IPS-18a (cell line): ENCODE results near the gene PRKCB.

ENCODE experiments used
- H3K27ac ChIP-seq: one replicate; pipeline ENCODE4 v1.5.1; 2013; ENCODE audit warnings: low read length
- H3K27me3 ChIP-seq: one replicate; pipeline ENCODE4 v1.6.1; 2013; ENCODE audit warnings: mild to moderate bottlenecking, low read length; ENCODE audit not compliant: control insufficient read depth, insufficient read depth
- H3K36me3 ChIP-seq: one replicate; pipeline ENCODE4 v1.6.1; 2013; ENCODE audit warnings: low read depth, low read length; ENCODE audit not compliant: control insufficient read depth
- H3K4me1 ChIP-seq: one replicate; pipeline ENCODE4 v1.6.1; 2013; ENCODE audit warnings: low read depth, low read length; ENCODE audit not compliant: control insufficient read depth
- H3K4me3 ChIP-seq: one replicate; pipeline ENCODE4 v1.5.1; 2013; ENCODE audit warnings: low read length
- H3K9ac ChIP-seq: one replicate; pipeline ENCODE4 v1.6.1; 2013; ENCODE audit warnings: mild to moderate bottlenecking, low read length, moderate library complexity
- H3K9me3 ChIP-seq: one replicate; pipeline ENCODE4 v1.6.1; 2013; ENCODE audit warnings: low read depth, low read length; ENCODE audit not compliant: control insufficient read depth

The PRKCB gene

GRCh38 chr16:23823475-23824384 lies 12.1 kb upstream of the PRKCB start:
- no peaks in the 10 kb centered on the region for H3K9me3 ChIP-seq
- no peaks in the 10 kb centered on the region for H3K36me3 ChIP-seq
- no peak overlapping the region for H3K4me3 ChIP-seq
- no peak overlapping the region for H3K27ac ChIP-seq
- H3K27me3 ChIP-seq = no peaks in the 10 kb centered on the region
- no peak overlapping the region for H3K9ac ChIP-seq
- no peaks in the 10 kb centered on the region for H3K4me1 ChIP-seq

GRCh38 chr16:23824909-23825308 lies 10.9 kb upstream of the PRKCB start:
- Histone ChIP-seq H3K36me3 (no peaks in the 10 kb centered on the region), H3K27ac (no peak overlapping the region), H3K9ac (no peak overlapping the region), H3K9me3 (no peaks in the 10 kb centered on the region), H3K4me1 (no peaks in the 10 kb centered on the region), H3K4me3 (no peak overlapping the region), H3K27me3 (no peaks in the 10 kb centered on the region)

GRCh38 chr16:23826528-23827045 lies 9.2 kb upstream of the PRKCB start:
- Histone ChIP-seq H3K27me3 (no peaks in the 10 kb centered on the region), H3K9me3 (no peaks in the 10 kb centered on the region), H3K27ac (no peak overlapping the region), H3K36me3 (no peaks in the 10 kb centered on the region), H3K4me1 (no peaks in the 10 kb centered on the region), H3K4me3 (no peak overlapping the region), H3K9ac (no peak overlapping the region)

- H3K36me3 ChIP-seq = no peaks in the 10 kb centered on the region
- no peaks in the 10 kb centered on the region for H3K9me3 ChIP-seq
- no peak overlapping the region for H3K4me3 ChIP-seq
- no peaks in the 10 kb centered on the region for H3K4me1 ChIP-seq
- H3K27ac ChIP-seq = no peak overlapping the region
- H3K9ac ChIP-seq = no peak overlapping the region
- no peaks in the 10 kb centered on the region for H3K27me3 ChIP-seq
These were observed 8.7 kb upstream of the PRKCB start for GRCh38 chr16:23827057-23827456.

- Histone ChIP-seq H3K4me1 (no peaks in the 10 kb centered on the region), H3K27me3 (peaks cover 9% of the 10 kb centered on the region), H3K4me3 (no peak overlapping the region), H3K9me3 (no peaks in the 10 kb centered on the region), H3K36me3 (no peaks in the 10 kb centered on the region), H3K27ac (no peak overlapping the region), H3K9ac (no peak overlapping the region)
These were observed 6.3 kb upstream of the PRKCB start for GRCh38 chr16:23829454-23829853.

- H3K36me3 ChIP-seq = no peaks in the 10 kb centered on the region
- no peak overlapping the region for H3K9ac ChIP-seq
- H3K9me3 ChIP-seq = no peaks in the 10 kb centered on the region
- H3K4me1 ChIP-seq = peaks cover 3% of the 10 kb centered on the region
- H3K27ac ChIP-seq = no peak overlapping the region
- no peak overlapping the region for H3K4me3 ChIP-seq
- peaks cover 17% of the 10 kb centered on the region for H3K27me3 ChIP-seq
These were observed 5.5 kb upstream of the PRKCB start for GRCh38 chr16:23830276-23830675.

GRCh38 chr16:23832882-23833281 lies 2.9 kb upstream of the PRKCB start:
- H3K36me3 ChIP-seq = no peaks in the 10 kb centered on the region
- H3K27ac ChIP-seq = no peak overlapping the region
- no peak overlapping the region for H3K4me3 ChIP-seq
- H3K4me1 ChIP-seq = peaks cover 6% of the 10 kb centered on the region
- no peak overlapping the region for H3K9ac ChIP-seq
- H3K27me3 ChIP-seq = peaks cover 36% of the 10 kb centered on the region
- H3K9me3 ChIP-seq = no peaks in the 10 kb centered on the region

GRCh38 chr16:23833504-23833903 lies 2.3 kb upstream of the PRKCB start:
- no peak overlapping the region for H3K27ac ChIP-seq
- no peaks in the 10 kb centered on the region for H3K36me3 ChIP-seq
- H3K4me1 ChIP-seq = peaks cover 9% of the 10 kb centered on the region

GRCh38 chr16:23833960-23834685 lies 1.7 kb upstream of the PRKCB start:
- Histone ChIP-seq H3K36me3 (no peaks in the 10 kb centered on the region), H3K4me1 (peaks cover 9% of the 10 kb centered on the region), H3K27me3 (peaks cover 43% of the 10 kb centered on the region), H3K9ac (no peak overlapping the region), H3K4me3 (no peak overlapping the region), H3K9me3 (no peaks in the 10 kb centered on the region), H3K27ac (no peak overlapping the region)

More at GRCh38 chr16:23833504-23833903, 2.3 kb upstream of the PRKCB start:
- Histone ChIP-seq H3K4me3 (no peak overlapping the region), H3K27me3 (peaks cover 43% of the 10 kb centered on the region), H3K9ac (no peak overlapping the region), H3K9me3 (no peaks in the 10 kb centered on the region)

GRCh38 chr16:23836078-23836403 lies 258 bp downstream of the PRKCB start:
- H3K9ac ChIP-seq = no peak overlapping the region
- peaks cover 16% of the 10 kb centered on the region for H3K4me1 ChIP-seq
- peak overlapping the region; percentile 56 for H3K4me3 ChIP-seq
- H3K27ac ChIP-seq = no peak overlapping the region
- peaks cover 43% of the 10 kb centered on the region for H3K27me3 ChIP-seq
- no peaks in the 10 kb centered on the region for H3K9me3 ChIP-seq
- no peaks in the 10 kb centered on the region for H3K36me3 ChIP-seq

GRCh38 chr16:23836404-23837311 lies 875 bp downstream of the PRKCB start:
- H3K9ac ChIP-seq = no peak overlapping the region
- peaks cover 43% of the 10 kb centered on the region for H3K27me3 ChIP-seq
- peak overlapping the region; percentile 56 for H3K4me3 ChIP-seq
- no peaks in the 10 kb centered on the region for H3K9me3 ChIP-seq
- no peaks in the 10 kb centered on the region for H3K36me3 ChIP-seq
- H3K27ac ChIP-seq = no peak overlapping the region
- H3K4me1 ChIP-seq = peaks cover 16% of the 10 kb centered on the region
